NAMALWA (cell line): Measurements from ENCODE around the gene SHROOM3.
"Not testable (repeated sequence)": the region's sequence is repeated elsewhere in the genome, so short reads cannot be mapped to it uniquely, and the experiment has no call there.

Source experiments
- DNase-seq: peaks from one replicate; pipeline ENCODE4 v3.0.0-alpha.2; 2015; ENCODE audit warnings: low spot score

The SHROOM3 gene

DNA sequence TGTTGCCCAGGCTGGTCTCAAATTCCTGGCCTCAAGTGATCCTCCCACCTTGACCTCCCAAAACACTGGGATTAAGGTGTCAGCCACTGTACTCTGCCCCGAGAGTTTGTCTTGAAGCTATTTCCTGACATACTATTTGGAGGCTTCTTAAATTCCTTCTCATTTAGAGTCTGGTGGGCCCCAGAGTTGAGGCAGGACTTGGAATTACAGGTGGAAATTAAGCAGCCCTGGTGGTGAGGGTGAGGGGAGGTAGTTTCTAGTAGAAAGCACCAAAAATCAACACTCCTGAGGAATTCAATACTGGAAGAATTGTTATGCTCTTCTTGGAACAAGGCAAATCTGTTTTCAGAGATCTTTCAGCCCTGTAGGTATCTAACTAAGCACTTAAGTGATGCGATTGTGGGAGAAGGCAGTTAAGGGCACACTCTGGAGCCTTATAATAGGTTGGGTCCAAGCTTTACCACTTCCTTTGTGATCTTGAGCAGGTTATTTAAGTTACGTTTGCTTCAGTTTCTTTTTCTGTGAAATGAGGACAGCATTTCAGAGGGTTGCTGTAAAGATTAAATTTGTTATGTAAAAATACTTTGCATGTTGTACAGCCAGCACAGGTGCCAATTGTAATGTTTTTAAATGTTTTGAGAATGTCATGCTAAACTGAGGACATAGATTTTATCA is 262.2 kb downstream of the SHROOM3 start:
- DNase-seq = no peak

DNA sequence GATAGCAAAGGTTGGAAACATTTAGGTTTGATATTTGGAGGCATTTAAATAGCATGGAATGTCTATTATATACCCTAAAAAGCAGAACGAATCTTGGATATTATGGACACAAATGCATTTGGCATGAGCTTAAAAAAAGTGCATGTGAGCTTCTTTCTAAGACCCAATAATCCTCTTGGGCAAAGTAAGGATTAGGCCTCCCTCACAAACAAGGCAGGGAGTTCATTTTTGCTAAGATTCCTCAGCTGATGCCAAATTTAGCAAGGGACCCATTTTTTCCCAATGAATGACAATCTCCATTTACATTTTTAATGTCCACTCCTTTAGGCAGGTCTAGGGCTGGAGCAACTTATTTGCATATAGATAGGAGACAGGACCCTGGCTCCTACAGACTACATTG is 263.1 kb downstream of the SHROOM3 start:
- DNase-seq = no peak

DNA sequence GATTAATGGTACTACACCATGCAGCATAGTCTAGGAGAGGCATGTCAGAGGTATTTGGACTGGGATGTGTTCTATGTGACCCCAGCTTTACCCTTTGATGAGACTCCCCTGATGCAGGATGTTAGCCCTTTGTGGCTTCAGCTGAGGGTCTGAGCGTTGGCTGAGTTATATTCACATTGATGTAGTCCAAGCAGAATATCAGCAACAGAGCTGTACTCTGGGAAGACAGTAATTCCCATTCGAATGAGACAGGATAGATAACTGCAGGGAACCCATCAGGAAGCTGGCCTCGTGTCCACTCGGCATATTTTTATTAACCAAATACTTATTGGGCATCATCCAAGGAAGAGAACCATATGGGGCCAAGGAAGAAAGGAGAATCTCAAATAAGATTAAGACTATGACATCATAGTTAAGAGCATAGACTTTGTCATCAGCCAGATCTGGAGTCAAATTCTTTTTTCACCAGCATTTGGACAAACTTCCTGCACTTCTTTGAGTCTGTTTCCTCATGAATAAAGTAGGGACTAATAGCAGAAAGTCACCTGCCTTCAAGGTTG is 264.8 kb downstream of the SHROOM3 start:
- no peak for DNase-seq

DNA sequence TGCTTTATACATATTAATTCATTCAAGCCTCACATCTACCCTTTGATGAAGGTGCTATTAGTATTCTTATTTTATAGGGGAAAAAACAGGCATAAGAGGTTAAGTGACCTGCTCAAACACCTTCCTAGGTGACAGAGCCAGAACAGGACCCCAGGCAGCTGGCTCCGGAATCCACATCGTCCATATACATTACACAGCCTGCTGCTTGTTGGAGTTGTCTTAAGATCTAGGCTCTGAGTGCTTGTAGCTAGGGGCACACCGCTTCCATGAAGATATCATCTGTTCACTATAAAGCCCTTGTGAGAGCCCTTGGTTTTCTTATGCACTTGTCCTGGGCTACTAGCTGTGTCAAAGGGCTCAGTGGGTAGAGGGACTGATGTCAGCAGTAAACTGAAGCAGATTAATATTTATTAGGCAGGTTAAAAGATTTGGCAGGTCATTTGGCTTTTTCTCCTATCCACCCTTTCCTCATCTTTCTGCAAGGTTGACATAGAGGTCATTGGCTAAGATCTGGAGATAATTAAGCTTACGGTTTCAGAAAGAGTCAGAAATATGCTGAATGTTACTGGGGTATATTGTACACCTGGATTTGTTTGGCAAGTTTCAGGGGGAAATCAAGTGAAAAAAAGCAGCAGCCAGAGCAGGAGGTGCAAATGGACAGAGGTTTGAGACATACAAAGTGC is 267.6 kb downstream of the SHROOM3 start:
- no peak for DNase-seq

DNA sequence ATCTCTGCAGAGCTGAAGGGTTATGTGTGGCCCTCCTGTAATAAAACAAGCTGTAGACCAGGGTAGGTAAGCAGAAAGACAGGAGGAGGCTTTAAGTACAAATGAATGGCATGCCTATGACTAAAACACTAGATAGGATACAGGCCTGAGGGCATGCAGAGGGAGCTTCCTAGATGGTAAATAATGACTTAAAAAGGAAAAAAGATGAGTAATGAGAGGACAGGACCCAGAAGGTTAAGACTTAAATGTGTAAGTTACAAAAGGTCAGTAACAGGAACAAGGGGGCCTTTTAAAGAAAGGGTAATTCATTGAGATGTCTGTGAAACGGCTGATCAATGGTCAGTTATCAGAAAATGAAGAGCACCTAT is 268.1 kb downstream of the SHROOM3 start:
- no peak for DNase-seq

DNA sequence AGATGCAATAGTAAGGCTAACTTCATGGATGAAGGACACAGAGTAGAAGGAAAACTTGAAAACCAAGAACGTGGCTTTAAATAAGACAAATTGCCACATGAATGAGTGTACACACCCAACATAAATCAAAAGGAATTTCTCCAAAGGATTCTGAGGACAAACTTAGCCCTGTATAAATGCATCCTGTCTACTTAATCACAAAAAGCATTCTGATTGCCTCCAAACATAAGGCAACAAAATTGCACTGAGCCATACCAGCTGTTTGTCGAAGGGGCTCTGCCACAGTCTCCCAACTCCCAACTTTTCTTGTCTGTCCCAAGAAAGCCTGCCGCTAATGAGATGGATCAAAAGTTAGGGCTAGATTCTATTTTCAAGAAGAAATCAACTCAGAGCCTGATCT is 268.6 kb downstream of the SHROOM3 start:
- no peak for DNase-seq

DNA sequence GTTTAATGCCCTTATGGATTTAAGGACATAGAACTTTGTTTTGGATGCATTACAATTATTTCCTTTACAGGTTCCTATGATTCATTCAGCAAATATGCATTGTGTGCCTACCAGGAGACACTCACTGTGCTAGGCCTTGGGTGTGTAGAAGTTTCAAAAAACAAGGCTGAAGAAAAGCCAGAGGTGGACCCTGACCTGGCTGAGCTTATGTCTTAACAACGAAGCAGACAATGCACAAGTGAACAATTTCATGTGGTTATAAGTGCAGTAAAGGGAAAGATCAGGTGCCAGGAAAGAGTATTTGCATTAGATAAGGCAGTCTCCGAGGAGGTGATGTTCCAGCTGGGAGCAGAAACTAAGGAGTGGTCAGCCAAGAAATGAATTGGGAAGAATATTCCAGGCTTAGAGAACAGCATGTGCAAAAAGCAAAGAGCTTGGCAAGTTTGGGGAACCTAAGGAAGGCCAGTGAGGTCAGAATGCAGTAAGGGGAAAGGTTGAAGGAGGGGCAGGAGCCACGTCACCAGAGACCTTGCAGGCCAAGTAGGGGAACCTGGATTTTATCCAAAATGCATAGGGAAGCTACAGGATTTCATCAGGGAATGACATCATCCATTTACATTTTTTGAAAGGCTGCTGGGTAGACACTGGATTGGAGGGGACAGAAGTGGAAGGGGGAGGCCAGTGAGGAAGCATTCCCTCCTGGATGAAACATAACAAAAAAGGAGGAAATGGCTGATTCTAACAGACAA is 269.3 kb downstream of the SHROOM3 start:
- no peak for DNase-seq

DNA sequence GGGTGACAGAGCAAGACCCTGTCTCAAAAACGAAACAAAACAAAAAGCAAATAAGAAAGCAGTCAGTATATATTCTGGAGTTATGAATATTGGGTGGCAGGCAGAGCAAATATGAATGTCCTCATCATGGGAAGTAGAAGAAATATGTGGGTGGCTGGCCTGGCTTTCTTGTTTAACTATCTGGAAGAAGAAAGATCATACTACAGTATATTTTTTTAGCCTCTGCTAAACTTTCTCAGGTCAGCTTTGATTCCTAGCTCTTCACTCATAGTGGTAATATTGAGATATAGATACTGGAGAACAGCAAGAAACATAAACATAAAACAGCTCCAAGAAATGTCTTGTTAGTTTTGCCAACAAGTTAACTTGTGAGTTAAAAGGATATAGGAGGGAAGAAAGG is 270.4 kb downstream of the SHROOM3 start:
- DNase-seq = no peak

DNA sequence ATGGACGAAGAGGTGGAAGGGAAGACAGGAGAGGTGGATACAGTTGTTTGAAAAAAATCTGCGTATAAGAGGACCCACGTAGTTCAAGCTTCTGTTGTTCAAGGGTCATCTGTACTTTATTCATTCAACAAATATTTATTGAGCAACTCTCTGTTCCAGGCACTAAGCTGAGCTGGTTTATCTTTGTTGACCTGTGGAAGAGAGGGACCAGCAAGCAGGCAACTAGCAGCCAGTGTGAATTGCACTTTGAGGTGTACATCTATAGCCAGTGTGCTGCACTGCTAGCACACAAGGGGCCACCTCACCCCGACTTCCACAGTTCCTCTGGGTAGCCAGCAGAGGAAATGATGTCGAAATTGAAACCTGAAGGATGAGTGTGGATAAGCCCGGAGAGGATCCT is 271.6 kb downstream of the SHROOM3 start:
- no peak for DNase-seq

DNA sequence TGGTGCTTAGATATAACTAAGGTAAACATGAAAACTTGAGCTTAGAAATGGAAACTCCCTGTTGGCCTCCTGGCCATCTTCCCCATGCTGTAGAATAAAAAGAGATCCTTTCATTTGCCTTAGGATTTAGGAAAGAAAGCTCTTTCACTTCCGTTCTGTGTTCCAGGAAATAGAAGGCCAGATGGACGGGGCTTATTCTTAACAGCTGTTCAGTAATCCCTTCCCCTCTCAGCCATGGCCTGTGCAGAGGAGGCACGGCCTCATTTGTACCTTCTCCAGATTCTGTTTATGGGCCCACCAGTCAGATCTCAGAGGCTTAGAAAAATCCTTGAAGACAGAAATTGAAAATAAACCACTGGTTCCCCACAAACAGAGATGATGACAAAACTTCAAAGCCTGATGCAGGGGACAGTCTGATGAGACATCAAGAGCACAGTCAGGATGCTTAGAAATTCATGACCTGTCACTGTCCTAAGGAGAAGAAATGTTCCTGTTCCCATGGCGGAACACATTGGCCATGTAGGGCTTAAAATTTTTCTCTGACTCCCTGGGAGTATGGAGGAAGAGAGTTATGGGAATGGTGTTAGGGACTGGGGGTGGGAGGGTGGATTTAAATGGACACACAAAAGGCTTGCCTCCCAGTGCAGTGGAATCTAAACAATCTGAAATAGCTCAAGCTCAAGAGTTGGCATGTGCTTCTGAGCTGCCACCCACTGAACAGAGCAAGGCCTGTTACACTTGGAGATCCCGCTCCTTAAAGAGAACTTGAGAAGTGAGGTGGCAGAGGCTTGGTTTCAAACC is 274.1 kb downstream of the SHROOM3 start:
- no peak for DNase-seq

DNA sequence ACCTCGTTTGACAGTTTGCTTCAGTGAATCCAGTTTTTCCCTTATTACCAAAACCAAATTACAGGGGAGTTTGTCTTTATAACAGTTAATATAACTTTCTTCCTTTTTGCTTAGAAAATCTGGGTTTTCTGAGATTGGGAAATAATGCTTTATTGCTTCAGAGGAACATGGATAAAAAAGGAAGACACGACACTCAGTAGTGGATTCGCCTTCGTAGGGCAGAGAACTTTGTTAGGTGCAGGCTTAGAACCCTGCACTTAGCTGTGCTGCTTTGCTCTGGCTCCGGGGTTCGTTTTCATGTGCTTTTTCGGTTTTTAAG is 274.7 kb downstream of the SHROOM3 start:
- DNase-seq = no peak

DNA sequence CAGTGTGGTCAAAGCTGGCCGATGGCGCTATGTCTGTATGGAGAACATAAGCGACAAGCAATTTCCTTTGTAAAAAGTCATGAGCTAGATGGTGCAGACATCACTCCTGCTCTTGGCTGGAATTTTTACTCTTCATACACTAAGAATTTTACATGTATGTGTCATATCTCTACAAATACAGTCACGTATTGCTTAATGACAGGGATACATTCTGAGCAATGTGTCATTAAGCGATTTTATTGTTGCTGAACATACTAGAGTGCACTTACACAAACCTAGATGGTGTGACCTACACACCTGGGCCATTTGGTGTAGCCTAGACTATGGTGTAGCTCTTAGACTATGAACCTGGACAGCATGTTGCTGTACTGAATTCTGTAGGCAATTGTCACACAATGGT is 277.5 kb downstream of the SHROOM3 start:
- DNase-seq = no peak

DNA sequence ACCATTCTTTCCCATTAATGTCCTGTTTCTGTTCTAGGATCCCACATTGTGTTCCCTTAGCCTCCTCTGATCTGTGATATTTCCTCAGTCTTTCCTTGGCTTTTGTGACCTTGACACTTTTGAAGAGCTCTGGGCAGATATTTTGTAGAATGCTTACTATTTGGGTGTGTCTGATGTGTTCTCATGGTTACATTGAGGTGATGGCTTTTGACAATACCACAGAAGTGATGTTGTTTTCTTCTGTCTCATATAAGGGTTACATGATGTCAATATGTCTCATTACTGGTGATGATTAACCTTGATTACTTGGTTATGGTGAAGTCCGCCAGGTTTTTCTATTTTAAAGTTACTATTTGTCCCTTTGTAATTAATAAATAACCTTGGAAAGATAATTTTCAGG is 279.2 kb downstream of the SHROOM3 start:
- no peak for DNase-seq

DNA sequence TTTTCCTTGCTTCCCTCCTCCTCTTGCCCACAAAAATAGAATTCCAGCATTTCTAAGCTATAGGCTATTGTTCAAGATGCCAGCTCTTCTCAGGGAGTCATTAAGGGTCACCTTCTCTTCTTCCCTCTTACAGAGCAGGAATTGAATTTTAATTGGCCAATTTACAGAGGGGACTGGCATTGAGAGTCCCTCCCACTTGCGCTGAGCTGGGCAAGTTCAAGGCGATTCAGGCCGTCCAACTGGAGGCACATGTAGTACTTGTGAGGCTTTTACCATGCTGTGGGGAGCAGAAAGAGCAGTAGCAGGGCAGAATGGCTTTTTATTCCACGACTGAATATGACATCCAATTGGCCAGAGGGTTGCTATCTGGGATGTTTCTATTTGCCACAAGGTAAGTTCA is 281.0 kb downstream of the SHROOM3 start:
- DNase-seq = no peak

DNA sequence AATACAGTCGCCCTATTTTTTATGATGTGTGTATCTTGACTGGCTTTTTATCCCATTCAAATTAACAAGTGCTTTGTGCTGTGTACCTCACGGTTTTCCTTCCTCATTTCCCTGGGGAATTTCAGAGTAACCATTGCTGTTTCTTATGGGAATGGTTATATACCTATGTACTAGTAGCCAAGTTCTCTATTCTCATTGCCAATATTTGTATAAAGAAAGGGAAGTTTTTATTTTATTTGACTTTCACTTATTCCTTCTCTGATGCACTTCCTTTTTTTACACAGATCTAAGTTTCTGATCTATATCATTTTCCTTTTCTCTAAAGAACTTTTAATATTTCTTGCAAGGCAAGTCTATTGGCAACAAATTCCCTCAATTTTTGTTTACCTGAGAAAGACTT is 281.6 kb downstream of the SHROOM3 start:
- peak; percentile 13 for DNase-seq

DNA sequence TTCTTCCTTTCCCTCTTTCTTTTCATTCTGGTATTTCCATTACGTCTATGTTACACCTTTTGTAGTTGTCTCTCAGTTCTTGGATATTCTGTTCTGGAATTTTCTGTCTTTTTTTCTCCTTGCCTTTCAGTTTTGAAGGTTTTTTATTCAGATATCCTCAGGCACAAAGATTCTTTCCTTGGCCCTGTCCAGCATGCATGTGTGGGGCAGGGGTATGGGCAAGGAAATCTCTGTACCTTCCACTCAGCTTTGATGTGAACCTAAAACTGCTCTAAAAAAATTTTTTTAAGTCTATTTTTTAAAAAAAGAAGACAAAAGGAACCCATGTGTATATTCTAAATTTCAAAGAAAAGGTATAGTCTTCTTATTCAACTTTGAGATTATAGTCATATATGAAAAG is 282.4 kb downstream of the SHROOM3 start:
- no peak for DNase-seq

DNA sequence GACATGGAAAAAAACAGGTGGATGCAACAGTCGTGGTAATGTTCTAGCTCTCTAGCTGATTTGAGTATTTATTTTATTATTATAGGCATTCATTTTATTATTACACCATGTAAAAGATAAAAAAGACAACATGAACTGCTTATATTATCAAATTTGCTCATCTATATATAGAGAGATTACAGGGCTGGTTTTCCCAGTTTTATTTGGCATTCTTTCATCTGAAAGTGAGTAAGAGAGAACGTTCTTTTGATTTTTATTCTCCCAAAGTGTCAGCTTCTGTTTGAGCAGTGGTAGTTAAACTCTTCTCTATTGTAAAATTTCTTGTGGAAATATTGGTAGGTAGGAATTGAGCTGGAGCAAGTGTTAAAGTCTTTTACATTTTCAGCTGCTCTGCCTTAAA is 283.0 kb downstream of the SHROOM3 start:
- DNase-seq = no peak

DNA sequence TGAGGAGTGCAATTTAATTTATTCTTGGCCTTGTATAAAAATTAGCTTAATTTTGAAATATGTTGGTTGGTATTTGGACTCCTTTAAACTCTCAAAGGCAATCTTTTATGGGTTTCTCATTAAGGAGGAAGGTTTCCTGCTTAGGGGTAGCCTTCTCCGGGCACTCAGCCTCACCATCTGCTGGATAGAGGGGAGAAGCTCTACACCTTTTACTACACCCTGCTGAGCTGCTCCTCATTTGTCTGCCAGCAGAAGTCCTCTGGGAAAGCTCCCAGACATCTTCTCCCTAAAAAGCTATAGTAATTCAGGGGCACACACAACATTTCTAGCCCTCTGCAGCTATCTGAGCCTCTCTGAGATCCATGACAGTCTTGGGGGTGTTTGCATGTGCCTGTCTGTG is 283.8 kb downstream of the SHROOM3 start:
- no peak for DNase-seq

DNA sequence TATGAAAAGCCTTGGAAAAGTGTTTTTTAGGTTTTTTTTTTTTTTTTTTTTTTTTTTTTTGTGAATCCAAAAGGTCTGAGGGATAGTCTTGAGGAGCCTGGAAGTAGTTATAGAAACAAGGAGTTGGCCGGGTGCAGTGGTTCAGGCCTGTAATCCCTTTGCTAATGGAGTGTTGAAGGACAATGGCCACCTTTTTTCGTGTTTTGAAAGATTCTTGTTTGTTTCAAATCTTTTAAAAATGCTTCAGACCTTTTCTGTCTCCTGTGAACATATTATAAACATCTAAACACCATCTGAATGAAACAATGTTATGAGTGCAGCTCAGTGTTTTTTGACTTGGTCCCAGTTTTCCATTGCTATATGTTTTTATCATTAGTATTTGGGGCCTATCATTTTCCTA is 285.1 kb downstream of the SHROOM3 start:
- DNase-seq = no peak

DNA sequence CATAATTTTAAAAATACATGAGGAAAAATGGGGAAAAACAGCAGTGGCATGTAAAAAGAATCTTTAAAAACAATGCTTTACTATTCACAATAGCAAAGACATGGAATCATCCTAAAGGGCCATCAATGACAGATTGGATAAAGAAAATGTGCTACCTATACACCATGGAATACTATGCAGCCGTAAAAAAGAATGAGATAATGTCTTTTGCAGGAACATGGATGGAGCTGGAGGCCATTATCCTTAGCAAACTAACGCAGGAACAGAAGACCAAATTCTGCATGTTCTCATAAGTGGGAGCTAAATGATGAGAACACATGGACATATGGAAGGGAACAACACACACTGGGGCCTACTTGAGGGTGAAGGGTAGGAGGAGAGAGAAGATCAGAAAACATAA is 287.1 kb downstream of the SHROOM3 start:
- DNase-seq = not testable (repeated sequence)

DNA sequence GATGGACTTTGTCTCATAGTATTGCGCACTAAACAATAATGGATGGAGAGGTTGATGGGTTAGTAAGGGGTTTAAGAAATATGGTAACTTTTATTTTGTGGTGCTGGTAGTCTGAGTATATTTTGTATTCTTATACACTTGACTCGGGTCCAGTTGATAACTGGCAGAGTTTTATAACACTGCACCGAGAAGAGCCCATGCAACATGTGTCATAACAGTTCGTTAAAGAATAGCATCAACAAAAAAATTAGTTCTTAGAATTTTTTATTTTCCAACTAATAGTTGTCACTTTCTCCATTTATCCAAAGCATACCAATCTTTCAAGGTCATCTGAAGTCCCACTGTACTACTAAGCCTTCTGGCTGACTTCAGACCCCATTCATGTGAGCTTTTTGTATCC is 287.8 kb downstream of the SHROOM3 start:
- no peak for DNase-seq

DNA sequence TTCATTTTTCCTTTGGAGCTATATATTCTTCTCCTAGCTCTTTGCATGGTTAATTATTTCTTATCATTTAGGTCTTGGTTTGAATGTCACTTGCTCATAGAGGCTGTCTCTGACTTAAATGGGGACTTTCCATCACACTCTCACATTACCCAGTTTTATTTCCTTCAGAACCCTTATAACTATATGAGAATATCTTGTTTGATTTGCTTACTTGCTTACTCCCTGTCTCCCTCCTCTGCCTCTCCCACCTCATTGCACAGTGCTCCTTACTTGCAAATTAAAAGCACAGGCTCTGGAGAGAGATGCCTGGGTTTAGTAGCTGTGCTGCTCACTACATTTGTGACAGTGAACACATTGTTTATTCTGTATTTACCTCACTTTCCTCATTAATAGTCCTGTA is 288.3 kb downstream of the SHROOM3 start:
- no peak for DNase-seq

DNA sequence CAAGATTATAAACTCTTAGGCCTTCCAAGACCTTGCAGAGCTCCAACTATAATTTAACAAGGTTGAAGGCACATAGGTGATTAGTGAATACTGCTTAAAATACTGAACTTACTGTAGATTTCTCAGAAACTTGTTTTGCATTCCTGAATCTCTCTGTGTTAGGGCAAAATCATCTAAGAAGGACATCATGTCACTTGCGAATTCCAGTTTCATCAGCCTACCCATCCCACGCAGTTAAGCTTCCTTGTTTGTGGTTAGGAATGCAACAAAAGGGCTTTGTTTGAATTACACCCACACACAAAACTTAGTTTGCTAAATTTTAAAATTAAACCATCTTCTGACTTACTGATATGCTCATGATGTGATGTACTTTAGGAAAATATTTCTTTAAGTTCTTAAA is 288.9 kb downstream of the SHROOM3 start:
- no peak for DNase-seq
